GM23338 (cell line): ENCODE measurements around the gene APBA2.
"Not testable (repeated sequence)": the region's sequence is repeated elsewhere in the genome, so short reads cannot be mapped to it uniquely, and the experiment has no call there.

ENCODE experiments used
- CREB1 ChIP-seq: fragments of 250-450 bp; sonication (Bioruptor Pico); IDR thresholded peaks from 2 replicates; pipeline ENCODE4 v1.5.0; 2020; ENCODE audit warnings: low read depth, mild to moderate bottlenecking, moderate library complexity
- EZH2 ChIP-seq: fragments of 200-600 bp; sonication (generic); IDR thresholded peaks from one replicate; pipeline ENCODE4 v1.8.0; 2017; ENCODE audit warnings: antibody characterized with exemption, mild to moderate bottlenecking, low read depth; ENCODE audit not compliant: unreplicated experiment
- EZH2phosphoT487 ChIP-seq: fragments of 200-600 bp; sonication (generic); IDR thresholded peaks from one replicate; pipeline ENCODE4 v1.8.1; 2018; ENCODE audit warnings: antibody characterized with exemption; ENCODE audit not compliant: unreplicated experiment
- JUNB ChIP-seq: IDR thresholded peaks from one replicate; pipeline ENCODE4 v1.6.1; 2016; ENCODE audit warnings: antibody characterized with exemption; ENCODE audit not compliant: unreplicated experiment
- NANOG ChIP-seq: IDR thresholded peaks from 2 replicates; pipeline ENCODE4 v1.6.1; 2016; ENCODE audit warnings: antibody characterized with exemption, borderline replicate concordance
- POLR2AphosphoS5 ChIP-seq: IDR thresholded peaks from 2 replicates; pipeline ENCODE4 v1.6.1; 2016; ENCODE audit warnings: antibody characterized with exemption, low read depth
- STAT1 ChIP-seq: IDR thresholded peaks from one replicate; pipeline ENCODE4 v1.6.1; 2016; ENCODE audit warnings: antibody characterized with exemption; ENCODE audit not compliant: unreplicated experiment
- ZNF114 ChIP-seq: fragments of 250-450 bp; sonication (Bioruptor Pico); IDR thresholded peaks from 2 replicates; pipeline ENCODE4 v1.5.0; 2020; ENCODE audit warnings: mild to moderate bottlenecking, moderate library complexity
- TF ChIP-seq, protein P1 (sequence below): IDR thresholded peaks from one replicate; pipeline ENCODE4 v1.6.1; 2018; ENCODE audit warnings: antibody characterized with exemption; ENCODE audit not compliant: unreplicated experiment
- TF ChIP-seq, protein P2 (sequence below), 2 experiments: fragments of 200-600 bp in 1 of 2; sonication (generic) in 1 of 2; conservative IDR thresholded peaks; 2 replicates each; pipeline versions ENCODE4 v1.5.1 to v1.6.1; 2016 to 2017; ENCODE audit warnings: antibody characterized with exemption in 2 of 2, low read depth in 2 of 2, mild to moderate bottlenecking in 2 of 2, moderate library complexity in 1 of 2
- TF ChIP-seq, protein P3 (sequence below): IDR thresholded peaks from 2 replicates; pipeline ENCODE4 v1.6.1; 2016; ENCODE audit warnings: antibody characterized with exemption

DNA sequence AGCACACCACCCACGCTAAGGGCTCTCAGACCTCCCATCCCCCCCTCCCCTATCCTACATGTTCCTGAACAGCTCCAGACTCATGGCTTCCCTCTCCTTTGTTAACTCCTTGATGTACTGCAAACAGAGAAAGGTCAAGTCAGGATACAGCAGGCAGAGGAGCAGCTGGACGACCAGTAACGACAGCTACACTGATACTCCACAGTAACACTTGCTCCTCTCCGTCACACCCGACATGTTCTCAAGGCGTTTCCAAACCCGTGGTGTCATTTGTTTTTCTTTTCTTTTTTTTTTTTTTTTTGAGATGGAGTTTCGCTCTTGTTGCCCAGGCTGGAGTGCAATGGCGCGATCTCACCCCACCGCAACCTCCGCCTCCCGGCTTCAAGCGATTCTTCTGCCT, 41.6 kb upstream of the APBA2 start:
- TF ChIP-seq, protein P1, sequence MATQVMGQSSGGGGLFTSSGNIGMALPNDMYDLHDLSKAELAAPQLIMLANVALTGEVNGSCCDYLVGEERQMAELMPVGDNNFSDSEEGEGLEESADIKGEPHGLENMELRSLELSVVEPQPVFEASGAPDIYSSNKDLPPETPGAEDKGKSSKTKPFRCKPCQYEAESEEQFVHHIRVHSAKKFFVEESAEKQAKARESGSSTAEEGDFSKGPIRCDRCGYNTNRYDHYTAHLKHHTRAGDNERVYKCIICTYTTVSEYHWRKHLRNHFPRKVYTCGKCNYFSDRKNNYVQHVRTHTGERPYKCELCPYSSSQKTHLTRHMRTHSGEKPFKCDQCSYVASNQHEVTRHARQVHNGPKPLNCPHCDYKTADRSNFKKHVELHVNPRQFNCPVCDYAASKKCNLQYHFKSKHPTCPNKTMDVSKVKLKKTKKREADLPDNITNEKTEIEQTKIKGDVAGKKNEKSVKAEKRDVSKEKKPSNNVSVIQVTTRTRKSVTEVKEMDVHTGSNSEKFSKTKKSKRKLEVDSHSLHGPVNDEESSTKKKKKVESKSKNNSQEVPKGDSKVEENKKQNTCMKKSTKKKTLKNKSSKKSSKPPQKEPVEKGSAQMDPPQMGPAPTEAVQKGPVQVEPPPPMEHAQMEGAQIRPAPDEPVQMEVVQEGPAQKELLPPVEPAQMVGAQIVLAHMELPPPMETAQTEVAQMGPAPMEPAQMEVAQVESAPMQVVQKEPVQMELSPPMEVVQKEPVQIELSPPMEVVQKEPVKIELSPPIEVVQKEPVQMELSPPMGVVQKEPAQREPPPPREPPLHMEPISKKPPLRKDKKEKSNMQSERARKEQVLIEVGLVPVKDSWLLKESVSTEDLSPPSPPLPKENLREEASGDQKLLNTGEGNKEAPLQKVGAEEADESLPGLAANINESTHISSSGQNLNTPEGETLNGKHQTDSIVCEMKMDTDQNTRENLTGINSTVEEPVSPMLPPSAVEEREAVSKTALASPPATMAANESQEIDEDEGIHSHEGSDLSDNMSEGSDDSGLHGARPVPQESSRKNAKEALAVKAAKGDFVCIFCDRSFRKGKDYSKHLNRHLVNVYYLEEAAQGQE = not testable (repeated sequence)
- TF ChIP-seq, protein P2, sequence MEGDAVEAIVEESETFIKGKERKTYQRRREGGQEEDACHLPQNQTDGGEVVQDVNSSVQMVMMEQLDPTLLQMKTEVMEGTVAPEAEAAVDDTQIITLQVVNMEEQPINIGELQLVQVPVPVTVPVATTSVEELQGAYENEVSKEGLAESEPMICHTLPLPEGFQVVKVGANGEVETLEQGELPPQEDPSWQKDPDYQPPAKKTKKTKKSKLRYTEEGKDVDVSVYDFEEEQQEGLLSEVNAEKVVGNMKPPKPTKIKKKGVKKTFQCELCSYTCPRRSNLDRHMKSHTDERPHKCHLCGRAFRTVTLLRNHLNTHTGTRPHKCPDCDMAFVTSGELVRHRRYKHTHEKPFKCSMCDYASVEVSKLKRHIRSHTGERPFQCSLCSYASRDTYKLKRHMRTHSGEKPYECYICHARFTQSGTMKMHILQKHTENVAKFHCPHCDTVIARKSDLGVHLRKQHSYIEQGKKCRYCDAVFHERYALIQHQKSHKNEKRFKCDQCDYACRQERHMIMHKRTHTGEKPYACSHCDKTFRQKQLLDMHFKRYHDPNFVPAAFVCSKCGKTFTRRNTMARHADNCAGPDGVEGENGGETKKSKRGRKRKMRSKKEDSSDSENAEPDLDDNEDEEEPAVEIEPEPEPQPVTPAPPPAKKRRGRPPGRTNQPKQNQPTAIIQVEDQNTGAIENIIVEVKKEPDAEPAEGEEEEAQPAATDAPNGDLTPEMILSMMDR (conservative IDR thresholded peaks at IDR 0.05; ENCODE audit: low read depth in 2 of 2) = not testable (repeated sequence)
- not testable (repeated sequence) for TF ChIP-seq EZH2phosphoT487; EZH2; POLR2AphosphoS5; CREB1; STAT1; JUNB; ZNF114 (CRISPR knock-in tag); NANOG
- TF ChIP-seq, protein P3, sequence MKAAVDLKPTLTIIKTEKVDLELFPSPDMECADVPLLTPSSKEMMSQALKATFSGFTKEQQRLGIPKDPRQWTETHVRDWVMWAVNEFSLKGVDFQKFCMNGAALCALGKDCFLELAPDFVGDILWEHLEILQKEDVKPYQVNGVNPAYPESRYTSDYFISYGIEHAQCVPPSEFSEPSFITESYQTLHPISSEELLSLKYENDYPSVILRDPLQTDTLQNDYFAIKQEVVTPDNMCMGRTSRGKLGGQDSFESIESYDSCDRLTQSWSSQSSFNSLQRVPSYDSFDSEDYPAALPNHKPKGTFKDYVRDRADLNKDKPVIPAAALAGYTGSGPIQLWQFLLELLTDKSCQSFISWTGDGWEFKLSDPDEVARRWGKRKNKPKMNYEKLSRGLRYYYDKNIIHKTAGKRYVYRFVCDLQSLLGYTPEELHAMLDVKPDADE = not testable (repeated sequence)
